ENCODE results near the gene C2CD5. TPM values are rescaled to one million over a fixed set of nuclear protein-coding genes. Genes with fewer than 3 reads are reported as not detected.
"Not testable (repeated sequence)": the region's sequence is repeated elsewhere in the genome, so short reads cannot be mapped to it uniquely, and the experiment has no call there.

The C2CD5 gene
- total RNA-seq, 4 donors from 2014 or later, result 43.7 to 68.5 (median 46.8) TPM

GRCh38 chr12:22481547-22482104 lies 62.7 kb downstream of the C2CD5 start:
- H3K36me3 ChIP-seq, result peaks cover 0 to 39% (median 0%) of the 10 kb centered on the region in 3 donors
- H3K27me3 ChIP-seq, result no peaks in the 10 kb centered on the region
- TF ChIP-seq CTCF (IDR thresholded peaks at IDR 0.05) (no peak), POLR2A (IDR thresholded peaks at IDR 0.05) (no peak)
- H3K4me1 ChIP-seq, result no peaks in the 10 kb centered on the region
- H3K27ac ChIP-seq, result no peak overlapping the region
- no peaks in the 10 kb centered on the region for H3K9me3 ChIP-seq
- no peak overlapping the region for H3K4me3 ChIP-seq
- no peak for DNase-seq

- H3K27me3 ChIP-seq, H3K4me1 ChIP-seq, H3K9me3 ChIP-seq, H3K27ac ChIP-seq, H3K4me3 ChIP-seq, DNase-seq: not testable (repeated sequence)
- peaks cover 0 to 39% (median 0%) of the 10 kb centered on the region in 3 donors for H3K36me3 ChIP-seq
Measured at GRCh38 chr12:22480814-22481213, 63.5 kb downstream of the C2CD5 start.

- DNase-seq, result no peak
- Histone ChIP-seq H3K27me3 (no peaks in the 10 kb centered on the region), H3K4me1 (no peaks in the 10 kb centered on the region), H3K9me3 (no peaks in the 10 kb centered on the region), H3K36me3 (peaks cover 0 to 39% (median 0%) of the 10 kb centered on the region in 3 donors), H3K27ac (no peak overlapping the region), H3K4me3 (no peak overlapping the region)
- TF ChIP-seq CTCF (IDR thresholded peaks at IDR 0.05) (no peak), POLR2A (IDR thresholded peaks at IDR 0.05) (no peak)
Measured at GRCh38 chr12:22480016-22480415, 64.3 kb downstream of the C2CD5 start.

- Histone ChIP-seq H3K9me3 (no peaks in the 10 kb centered on the region), H3K27ac (no peak overlapping the region), H3K36me3 (peaks cover 0 to 38% (median 0%) of the 10 kb centered on the region in 3 donors), H3K4me1 (no peaks in the 10 kb centered on the region), H3K27me3 (no peaks in the 10 kb centered on the region), H3K4me3 (no peak overlapping the region)
- DNase-seq, result no peak
- TF ChIP-seq CTCF (IDR thresholded peaks at IDR 0.05) (no peak), POLR2A (IDR thresholded peaks at IDR 0.05) (no peak)
Measured at GRCh38 chr12:22477894-22478287, 66.5 kb downstream of the C2CD5 start.

- no peak for DNase-seq
- no peak for TF ChIP-seq CTCF (IDR thresholded peaks at IDR 0.05)
- no peak for TF ChIP-seq POLR2A (IDR thresholded peaks at IDR 0.05)
- H3K27me3 ChIP-seq, result no peaks in the 10 kb centered on the region
- H3K4me3 ChIP-seq, result no peak overlapping the region
- no peaks in the 10 kb centered on the region for H3K9me3 ChIP-seq
- H3K4me1 ChIP-seq, result no peaks in the 10 kb centered on the region
- no peak overlapping the region for H3K27ac ChIP-seq
- H3K36me3 ChIP-seq, result peaks cover 0 to 32% (median 0%) of the 10 kb centered on the region in 3 donors
Measured at GRCh38 chr12:22477166-22477893, 67.0 kb downstream of the C2CD5 start.

- Histone ChIP-seq H3K9me3 (no peaks in the 10 kb centered on the region), H3K36me3 (peaks cover 0 to 25% (median 0%) of the 10 kb centered on the region in 3 donors), H3K4me3 (no peak overlapping the region), H3K27ac (no peak overlapping the region), H3K27me3 (no peaks in the 10 kb centered on the region), H3K4me1 (no peaks in the 10 kb centered on the region)
- TF ChIP-seq CTCF (IDR thresholded peaks at IDR 0.05) (no peak), POLR2A (IDR thresholded peaks at IDR 0.05) (no peak)
- DNase-seq, result no peak
Measured at GRCh38 chr12:22476133-22476532, 68.2 kb downstream of the C2CD5 start.
